Stimulated activated naive CD8-positive, alpha-beta T cell treated with anti-CD3 and anti-CD28 coated beads, Interleukin-15, Interleukin-2, amounts not matched to agents 100 ng/mL and 50 ng/mL, for 24 hours (primary cell): ENCODE measurements around the gene PCP4.

Experiments
- H3K27ac Mint-ChIP-seq: one replicate; pipeline ENCODE4 v1.8.0; 2021; ENCODE audit warnings: mild to moderate bottlenecking, mixed read lengths
- H3K27me3 Mint-ChIP-seq: one replicate; pipeline ENCODE4 v1.8.0; 2021; ENCODE audit warnings: mixed read lengths
- H3K36me3 Mint-ChIP-seq: one replicate; pipeline ENCODE4 v1.8.0; 2021; ENCODE audit warnings: low read depth, mixed read lengths
- H3K4me1 Mint-ChIP-seq: one replicate; pipeline ENCODE4 v1.8.0; 2021; ENCODE audit warnings: low read depth, mixed read lengths
- H3K4me3 Mint-ChIP-seq: one replicate; pipeline ENCODE4 v1.8.0; 2021; ENCODE audit warnings: mild to moderate bottlenecking, mixed read lengths
- H3K9me3 Mint-ChIP-seq: one replicate; pipeline ENCODE4 v1.8.0; 2021; ENCODE audit warnings: mixed read lengths

The PCP4 gene

GRCh38 chr21:39851002-39851618 lies 16.1 kb upstream of the PCP4 start:
- no peak overlapping the region for H3K27ac Mint-ChIP-seq
- no peaks in the 10 kb centered on the region for H3K4me1 Mint-ChIP-seq
- no peaks in the 10 kb centered on the region for H3K27me3 Mint-ChIP-seq
- no peak overlapping the region for H3K4me3 Mint-ChIP-seq
- no peaks in the 10 kb centered on the region for H3K36me3 Mint-ChIP-seq
- no peaks in the 10 kb centered on the region for H3K9me3 Mint-ChIP-seq

- H3K27ac Mint-ChIP-seq: no peak overlapping the region
Observed at GRCh38 chr21:39852021-39852721, 15.1 kb upstream of the PCP4 start.

GRCh38 chr21:39852726-39853500 lies 14.3 kb upstream of the PCP4 start:
- H3K4me1 Mint-ChIP-seq: no peaks in the 10 kb centered on the region
- no peak overlapping the region for H3K4me3 Mint-ChIP-seq
- no peaks in the 10 kb centered on the region for H3K27me3 Mint-ChIP-seq
- no peak overlapping the region for H3K27ac Mint-ChIP-seq
- H3K36me3 Mint-ChIP-seq: no peaks in the 10 kb centered on the region
- no peaks in the 10 kb centered on the region for H3K9me3 Mint-ChIP-seq

More at GRCh38 chr21:39852021-39852721, 15.1 kb upstream of the PCP4 start:
- H3K27me3 Mint-ChIP-seq: no peaks in the 10 kb centered on the region
- no peaks in the 10 kb centered on the region for H3K36me3 Mint-ChIP-seq
- no peak overlapping the region for H3K4me3 Mint-ChIP-seq
- no peaks in the 10 kb centered on the region for H3K9me3 Mint-ChIP-seq
- no peaks in the 10 kb centered on the region for H3K4me1 Mint-ChIP-seq

GRCh38 chr21:39854572-39854971 lies 12.7 kb upstream of the PCP4 start:
- no peak overlapping the region for H3K4me3 Mint-ChIP-seq
- no peaks in the 10 kb centered on the region for H3K9me3 Mint-ChIP-seq
- no peaks in the 10 kb centered on the region for H3K36me3 Mint-ChIP-seq
- no peaks in the 10 kb centered on the region for H3K27me3 Mint-ChIP-seq
- no peak overlapping the region for H3K27ac Mint-ChIP-seq
- H3K4me1 Mint-ChIP-seq: no peaks in the 10 kb centered on the region

GRCh38 chr21:39855595-39855994 lies 11.6 kb upstream of the PCP4 start:
- Mint-ChIP-seq H3K4me1 (no peaks in the 10 kb centered on the region), H3K36me3 (no peaks in the 10 kb centered on the region), H3K27me3 (no peaks in the 10 kb centered on the region), H3K9me3 (no peaks in the 10 kb centered on the region), H3K4me3 (no peak overlapping the region), H3K27ac (no peak overlapping the region)

- H3K4me1 Mint-ChIP-seq: no peaks in the 10 kb centered on the region
- H3K27me3 Mint-ChIP-seq: no peaks in the 10 kb centered on the region
- H3K27ac Mint-ChIP-seq: no peak overlapping the region
- no peaks in the 10 kb centered on the region for H3K36me3 Mint-ChIP-seq
- H3K4me3 Mint-ChIP-seq: no peak overlapping the region
- H3K9me3 Mint-ChIP-seq: no peaks in the 10 kb centered on the region
Observed at GRCh38 chr21:39860600-39860999, 6.6 kb upstream of the PCP4 start.

- H3K4me3 Mint-ChIP-seq: no peak overlapping the region
- H3K27ac Mint-ChIP-seq: no peak overlapping the region
Observed at GRCh38 chr21:39863111-39863510, 4.1 kb upstream of the PCP4 start.

GRCh38 chr21:39866093-39866492 lies 1.1 kb upstream of the PCP4 start:
- Mint-ChIP-seq H3K4me3 (no peak overlapping the region), H3K9me3 (no peaks in the 10 kb centered on the region), H3K27ac (no peak overlapping the region), H3K27me3 (peaks cover 17% of the 10 kb centered on the region), H3K36me3 (no peaks in the 10 kb centered on the region), H3K4me1 (no peaks in the 10 kb centered on the region)

More at GRCh38 chr21:39863111-39863510, 4.1 kb upstream of the PCP4 start:
- Mint-ChIP-seq H3K9me3 (no peaks in the 10 kb centered on the region), H3K27me3 (peaks cover 10% of the 10 kb centered on the region), H3K36me3 (no peaks in the 10 kb centered on the region), H3K4me1 (no peaks in the 10 kb centered on the region)

GRCh38 chr21:39869141-39869818 lies 2.0 kb downstream of the PCP4 start:
- peaks cover 17% of the 10 kb centered on the region for H3K27me3 Mint-ChIP-seq
- H3K9me3 Mint-ChIP-seq: no peaks in the 10 kb centered on the region
- H3K27ac Mint-ChIP-seq: no peak overlapping the region
- no peak overlapping the region for H3K4me3 Mint-ChIP-seq
- no peaks in the 10 kb centered on the region for H3K4me1 Mint-ChIP-seq
- no peaks in the 10 kb centered on the region for H3K36me3 Mint-ChIP-seq

- Mint-ChIP-seq H3K9me3 (peaks cover 4% of the 10 kb centered on the region), H3K4me1 (no peaks in the 10 kb centered on the region), H3K36me3 (no peaks in the 10 kb centered on the region)
Observed at GRCh38 chr21:39873687-39874086, 6.4 kb downstream of the PCP4 start.

GRCh38 chr21:39874206-39874605 lies 7.0 kb downstream of the PCP4 start:
- H3K27me3 Mint-ChIP-seq: no peaks in the 10 kb centered on the region
- H3K27ac Mint-ChIP-seq: no peak overlapping the region
- no peak overlapping the region for H3K4me3 Mint-ChIP-seq
- H3K9me3 Mint-ChIP-seq: peaks cover 4% of the 10 kb centered on the region
- H3K36me3 Mint-ChIP-seq: no peaks in the 10 kb centered on the region
- H3K4me1 Mint-ChIP-seq: no peaks in the 10 kb centered on the region

More at GRCh38 chr21:39873687-39874086, 6.4 kb downstream of the PCP4 start:
- H3K4me3 Mint-ChIP-seq: no peak overlapping the region
- H3K27ac Mint-ChIP-seq: no peak overlapping the region
- H3K27me3 Mint-ChIP-seq: peaks cover 1% of the 10 kb centered on the region

GRCh38 chr21:39874759-39875158 lies 7.5 kb downstream of the PCP4 start:
- Mint-ChIP-seq H3K36me3 (no peaks in the 10 kb centered on the region), H3K4me1 (no peaks in the 10 kb centered on the region), H3K4me3 (no peak overlapping the region), H3K9me3 (peaks cover 4% of the 10 kb centered on the region), H3K27me3 (no peaks in the 10 kb centered on the region), H3K27ac (no peak overlapping the region)

GRCh38 chr21:39881661-39882060 lies 14.4 kb downstream of the PCP4 start:
- Mint-ChIP-seq H3K36me3 (no peaks in the 10 kb centered on the region), H3K27ac (no peak overlapping the region), H3K4me1 (no peaks in the 10 kb centered on the region), H3K9me3 (no peaks in the 10 kb centered on the region), H3K27me3 (no peaks in the 10 kb centered on the region), H3K4me3 (no peak overlapping the region)

GRCh38 chr21:39882151-39882838 lies 15.1 kb downstream of the PCP4 start:
- H3K9me3 Mint-ChIP-seq: no peaks in the 10 kb centered on the region
- no peak overlapping the region for H3K27ac Mint-ChIP-seq
- no peaks in the 10 kb centered on the region for H3K4me1 Mint-ChIP-seq
- no peaks in the 10 kb centered on the region for H3K27me3 Mint-ChIP-seq
- H3K4me3 Mint-ChIP-seq: no peak overlapping the region
- H3K36me3 Mint-ChIP-seq: no peaks in the 10 kb centered on the region
